NCI-H2171 (cell line): ENCODE data around the gene SNX18.

Experiments used
- DNase-seq: peaks from one replicate; lab custom pipeline; 2025; lab: John Stamatoyannopoulos, UW

The SNX18 gene

DNA sequence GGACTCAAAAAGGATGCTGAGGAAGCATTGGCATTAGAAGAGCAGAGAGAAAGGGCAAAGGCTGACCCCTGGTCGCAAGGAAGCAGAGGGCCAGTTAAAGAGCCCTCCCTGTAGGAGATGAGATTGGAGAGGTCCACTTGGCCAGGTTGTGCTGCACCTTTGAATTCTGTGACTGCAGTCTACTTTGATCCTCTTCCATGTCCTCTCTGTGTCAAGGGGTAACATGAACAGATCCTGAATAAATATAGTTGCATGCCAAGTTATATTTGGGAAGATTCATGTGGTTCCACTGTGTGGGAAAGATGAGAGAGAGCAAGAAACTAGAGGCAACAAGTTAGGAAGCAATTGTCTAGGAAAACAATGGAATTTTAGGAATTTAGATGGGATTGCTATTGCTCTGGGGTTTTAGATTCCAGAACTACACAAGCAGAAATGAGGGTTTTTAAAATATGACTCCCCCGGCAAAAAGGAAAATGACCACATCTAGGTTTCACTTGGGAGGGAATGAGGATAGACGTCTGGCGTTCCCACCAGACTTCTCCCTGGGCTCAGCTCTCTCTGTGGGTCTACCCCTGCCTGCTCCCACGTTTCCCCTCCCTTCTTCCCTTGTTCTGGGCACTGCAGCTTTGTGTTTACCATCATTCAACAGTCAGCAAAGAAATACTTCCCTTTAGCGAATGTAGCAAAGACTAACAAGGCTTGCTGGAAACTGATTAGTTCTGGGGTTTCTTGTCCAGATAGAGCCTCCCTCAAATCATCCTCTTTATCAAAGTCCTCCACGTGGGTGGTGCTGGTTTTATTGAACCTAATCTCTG lies 63.6 kb downstream of the SNX18 start:
- DNase-seq, result no peak

DNA sequence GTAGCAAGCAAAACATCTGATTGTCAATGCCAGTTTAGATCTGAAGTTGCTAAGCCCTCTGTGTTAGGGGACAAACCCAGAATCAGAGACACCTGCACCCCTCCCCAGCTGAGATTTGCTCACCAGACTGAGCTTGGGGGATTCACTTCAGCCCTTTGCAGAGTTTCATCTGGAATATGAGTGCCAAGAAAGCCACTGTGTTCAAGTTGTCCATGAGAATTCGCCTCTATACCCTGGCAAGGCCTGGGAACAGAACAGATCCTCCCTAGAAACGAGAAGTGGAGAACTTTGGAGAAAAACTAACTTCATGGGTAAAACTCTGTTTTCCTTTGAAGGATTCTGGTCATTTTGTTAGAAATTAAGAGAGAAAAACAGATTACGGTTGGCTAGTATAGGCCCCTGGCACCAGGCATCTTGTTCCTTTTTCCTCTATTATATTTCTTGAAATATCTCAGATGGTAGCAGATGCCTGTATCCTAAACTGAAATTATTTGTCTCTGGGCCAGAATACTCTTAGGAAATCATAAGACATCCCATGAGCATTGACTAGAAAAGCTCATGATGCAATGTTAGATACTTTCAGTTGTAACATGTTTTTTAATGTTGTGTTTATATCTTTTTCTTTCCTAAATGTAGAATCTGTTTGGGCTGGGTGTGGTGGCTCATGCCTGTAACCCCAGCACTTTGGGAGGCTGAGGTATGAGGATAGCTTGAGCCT lies 64.4 kb downstream of the SNX18 start:
- DNase-seq, result no peak

DNA sequence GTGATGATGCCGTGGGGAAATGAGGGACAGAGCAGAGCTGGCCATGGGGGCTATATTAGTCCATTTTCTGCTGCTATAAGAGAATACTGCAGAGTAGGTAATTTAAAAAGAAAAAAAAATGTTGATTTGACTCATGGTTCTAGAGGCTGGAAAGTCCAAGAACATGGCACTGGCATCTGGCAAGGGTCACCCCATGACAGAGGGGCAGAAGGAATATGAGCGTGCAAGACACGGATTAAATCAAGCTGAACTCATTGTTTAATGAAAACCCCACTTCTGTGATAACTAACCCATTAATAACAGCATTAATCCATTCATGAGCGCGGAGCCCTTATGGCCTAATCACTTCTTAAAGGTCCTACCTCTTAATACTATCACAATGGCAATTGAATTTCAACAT lies 68.8 kb downstream of the SNX18 start:
- DNase-seq, result no peak

DNA sequence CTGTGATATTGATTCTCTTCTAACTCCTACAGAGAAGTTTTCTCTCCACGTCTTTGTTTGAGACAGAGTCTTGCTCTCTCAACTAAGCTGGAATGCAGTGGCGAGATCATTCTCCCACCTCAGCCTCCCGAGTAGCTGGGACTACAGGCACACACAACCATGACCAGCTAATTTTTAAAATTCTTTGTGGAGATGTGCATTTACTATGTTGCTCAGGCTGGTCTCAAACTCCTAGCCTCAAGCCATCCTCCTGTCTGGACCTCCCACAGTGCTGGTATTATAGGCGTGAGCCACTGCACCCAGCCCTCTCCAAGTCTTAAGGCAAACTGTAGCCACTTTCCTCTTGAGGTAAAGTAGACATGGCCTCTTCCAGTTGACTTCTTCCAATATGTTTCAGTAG lies 72.2 kb downstream of the SNX18 start:
- no peak for DNase-seq

DNA sequence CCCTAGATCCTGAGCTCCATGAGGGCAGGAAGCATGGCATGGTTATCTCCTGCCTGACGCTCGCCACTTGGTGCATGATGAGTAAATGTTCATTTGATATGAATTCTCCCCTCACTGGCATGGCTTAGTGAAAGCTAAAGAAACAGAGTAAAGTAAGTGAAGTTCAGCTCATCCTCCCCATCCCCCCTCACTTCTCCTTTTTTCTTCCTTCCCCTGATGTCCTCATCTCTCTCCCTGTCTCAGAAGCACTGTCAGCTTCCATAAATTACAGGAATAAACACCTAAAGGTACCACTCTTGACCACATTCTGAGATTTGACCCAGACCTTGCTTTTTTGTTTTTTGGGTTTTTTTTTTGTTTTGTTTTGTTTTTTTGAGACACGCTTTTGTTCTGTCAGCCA lies 73.3 kb downstream of the SNX18 start:
- DNase-seq, result no peak

DNA sequence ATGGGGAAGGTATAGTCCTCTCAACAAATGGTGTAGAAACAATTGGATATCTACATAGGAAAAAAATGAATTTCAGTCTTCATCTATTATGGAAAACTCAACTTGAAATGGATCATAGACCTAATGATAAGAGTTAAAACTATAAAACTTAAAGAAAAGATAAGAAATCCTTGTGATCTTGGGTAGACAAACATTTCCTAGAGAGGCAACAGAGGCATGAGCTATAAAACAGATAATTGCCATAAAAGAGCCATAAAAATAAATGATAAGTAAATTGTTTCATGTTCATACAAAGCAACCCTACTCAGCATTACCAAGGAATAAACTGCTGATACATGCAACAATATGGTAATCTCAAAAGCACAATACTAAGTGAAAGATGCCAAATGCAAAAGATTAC lies 76.2 kb downstream of the SNX18 start:
- DNase-seq, result no peak

DNA sequence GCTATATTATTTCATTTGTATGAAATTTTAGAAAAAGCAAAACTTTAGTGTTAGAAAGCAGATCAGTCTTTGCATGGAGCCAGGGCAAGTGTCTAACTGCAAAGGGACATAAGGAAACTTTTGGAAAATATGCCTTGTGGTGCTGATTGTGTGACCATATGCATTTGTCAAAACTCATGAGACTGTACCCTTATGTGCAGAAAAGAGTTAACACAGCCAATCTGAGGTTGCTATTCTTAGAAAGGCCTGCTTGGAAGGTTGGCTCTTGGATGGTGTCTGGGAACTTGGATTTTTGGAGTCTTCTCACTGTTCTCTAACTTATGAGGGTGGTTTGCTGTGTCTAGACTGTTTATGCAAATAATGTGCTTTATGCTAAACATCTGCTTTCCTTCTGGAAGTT lies 76.6 kb downstream of the SNX18 start:
- DNase-seq, result no peak

DNA sequence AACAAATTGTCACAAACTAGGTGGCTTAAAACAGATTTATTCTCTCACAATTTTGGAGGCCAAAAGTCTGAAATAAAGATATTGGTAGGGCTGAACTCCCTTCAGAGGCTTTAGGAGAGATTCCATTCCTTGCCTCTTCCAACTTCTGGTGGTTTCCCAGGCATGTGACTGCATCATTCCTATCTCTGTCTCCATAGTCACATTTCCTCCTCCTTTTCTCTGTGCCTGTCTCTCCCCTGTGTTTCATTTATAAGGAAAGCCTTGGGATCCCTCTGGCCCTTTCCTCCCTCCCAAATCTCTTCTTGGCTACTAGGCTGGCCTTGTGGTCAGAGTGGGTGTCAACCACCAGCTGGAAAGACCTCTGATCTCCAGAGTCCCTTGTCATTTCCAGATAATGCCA lies 78.2 kb downstream of the SNX18 start:
- no peak for DNase-seq
